ENCODE data around the gene RASGRF1.

Gene RASGRF1

DNA sequence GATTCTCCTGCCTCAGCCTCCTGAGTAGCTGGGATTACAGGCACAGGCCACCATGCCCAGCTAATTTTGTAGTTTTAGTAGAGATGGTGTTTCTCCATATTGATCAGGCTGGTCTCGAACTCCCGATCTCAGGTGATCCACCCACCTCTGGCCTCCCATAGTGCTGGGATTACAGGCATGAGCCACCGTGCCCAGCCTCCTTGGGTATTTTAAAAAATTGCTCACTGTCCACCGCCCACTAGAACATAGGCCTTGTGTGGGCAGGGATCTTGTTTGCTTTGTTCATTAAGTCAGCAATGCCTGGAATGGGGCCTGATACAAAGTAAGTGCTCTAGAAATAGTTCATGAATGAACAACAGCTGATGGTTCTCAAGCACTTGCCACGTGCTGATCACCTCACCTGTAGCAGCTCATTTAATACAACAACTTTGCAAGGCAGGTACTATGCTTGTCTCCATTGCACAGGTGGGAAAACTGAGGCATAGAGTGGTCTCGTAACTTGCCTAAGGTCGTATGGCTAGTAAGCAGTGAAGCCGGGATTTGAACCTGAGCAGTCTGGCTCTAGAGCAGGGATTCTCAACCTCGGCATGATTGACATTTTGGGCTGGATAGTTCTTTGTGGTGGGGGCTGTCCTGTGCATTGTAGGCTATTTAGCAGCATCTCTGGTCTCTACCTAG, 133.0 kb downstream of the RASGRF1 start:
- TF ChIP-seq, protein P1, sequence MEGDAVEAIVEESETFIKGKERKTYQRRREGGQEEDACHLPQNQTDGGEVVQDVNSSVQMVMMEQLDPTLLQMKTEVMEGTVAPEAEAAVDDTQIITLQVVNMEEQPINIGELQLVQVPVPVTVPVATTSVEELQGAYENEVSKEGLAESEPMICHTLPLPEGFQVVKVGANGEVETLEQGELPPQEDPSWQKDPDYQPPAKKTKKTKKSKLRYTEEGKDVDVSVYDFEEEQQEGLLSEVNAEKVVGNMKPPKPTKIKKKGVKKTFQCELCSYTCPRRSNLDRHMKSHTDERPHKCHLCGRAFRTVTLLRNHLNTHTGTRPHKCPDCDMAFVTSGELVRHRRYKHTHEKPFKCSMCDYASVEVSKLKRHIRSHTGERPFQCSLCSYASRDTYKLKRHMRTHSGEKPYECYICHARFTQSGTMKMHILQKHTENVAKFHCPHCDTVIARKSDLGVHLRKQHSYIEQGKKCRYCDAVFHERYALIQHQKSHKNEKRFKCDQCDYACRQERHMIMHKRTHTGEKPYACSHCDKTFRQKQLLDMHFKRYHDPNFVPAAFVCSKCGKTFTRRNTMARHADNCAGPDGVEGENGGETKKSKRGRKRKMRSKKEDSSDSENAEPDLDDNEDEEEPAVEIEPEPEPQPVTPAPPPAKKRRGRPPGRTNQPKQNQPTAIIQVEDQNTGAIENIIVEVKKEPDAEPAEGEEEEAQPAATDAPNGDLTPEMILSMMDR (IDR thresholded peaks at IDR 0.05; ENCODE audit: extremely low read depth, missing control alignments), result no peak
- no peak for DNase-seq (ENCODE audit: low spot score)

DNA sequence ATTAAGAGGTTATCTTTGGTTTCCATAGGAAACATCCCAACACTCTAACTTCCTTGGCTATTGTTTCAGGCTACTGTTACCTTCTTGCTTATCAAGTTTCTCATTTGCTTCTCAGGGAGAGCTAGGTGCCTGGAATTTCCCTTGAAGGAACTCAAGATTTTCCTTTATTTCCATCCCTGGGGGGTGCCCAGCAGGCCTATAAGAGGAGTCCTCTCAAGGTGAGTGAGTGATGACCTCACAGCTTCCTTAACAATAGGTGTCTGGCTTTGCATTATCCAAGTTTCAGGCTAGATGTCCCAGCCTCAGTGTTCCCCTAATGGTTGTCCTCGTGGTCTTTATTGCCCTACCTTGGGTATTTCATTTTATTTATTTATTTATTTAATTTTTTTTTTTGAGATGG, 133.6 kb downstream of the RASGRF1 start:
- no peak for DNase-seq (ENCODE audit: low spot score)
- TF ChIP-seq, protein P1 (IDR thresholded peaks at IDR 0.05; ENCODE audit: extremely low read depth, missing control alignments), result no peak

DNA sequence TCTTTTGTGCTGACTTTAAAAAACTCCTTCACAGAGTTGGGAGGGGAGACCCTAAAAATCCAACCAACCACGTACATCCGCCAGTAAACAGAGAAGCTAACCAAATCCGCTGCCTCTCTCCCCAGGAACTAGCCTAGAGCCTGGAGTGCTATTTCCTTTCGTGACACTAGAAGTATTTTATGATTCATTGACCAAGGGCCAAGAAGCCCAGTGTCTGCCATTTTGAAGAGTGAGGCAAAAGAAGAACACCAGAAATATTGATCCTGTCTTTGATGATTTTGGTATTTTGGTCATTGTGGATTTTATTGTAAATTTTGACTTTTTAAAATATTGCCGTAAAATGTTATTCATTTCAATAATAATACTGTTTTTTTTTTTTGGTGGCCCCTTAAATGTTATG, 135.2 kb downstream of the RASGRF1 start:
- DNase-seq (ENCODE audit: low spot score), result no peak
- TF ChIP-seq, protein P1 (IDR thresholded peaks at IDR 0.05; ENCODE audit: extremely low read depth, missing control alignments), result no peak

DNA sequence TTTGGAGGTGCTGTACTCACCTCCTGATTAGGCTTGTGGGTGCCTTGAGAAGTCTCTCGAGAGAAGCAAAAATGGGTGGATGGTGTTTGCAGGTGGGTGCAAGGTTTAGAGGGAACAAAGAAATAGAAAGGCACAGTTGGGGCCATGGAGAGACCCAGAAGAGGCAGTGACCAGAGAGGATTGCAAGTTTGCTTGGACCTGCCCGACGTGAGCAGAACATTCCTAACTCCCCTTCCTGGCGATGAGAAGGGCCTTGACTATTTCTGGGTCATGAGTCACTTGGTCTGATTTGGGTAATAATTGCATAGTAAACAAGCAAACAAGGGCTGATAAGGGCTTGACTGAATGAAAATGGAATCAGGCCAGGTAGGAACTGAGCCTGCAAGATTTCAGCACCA, 138.7 kb downstream of the RASGRF1 start:
- no peak for DNase-seq (ENCODE audit: low spot score)
- TF ChIP-seq, protein P1 (IDR thresholded peaks at IDR 0.05; ENCODE audit: extremely low read depth, missing control alignments), result no peak

DNA sequence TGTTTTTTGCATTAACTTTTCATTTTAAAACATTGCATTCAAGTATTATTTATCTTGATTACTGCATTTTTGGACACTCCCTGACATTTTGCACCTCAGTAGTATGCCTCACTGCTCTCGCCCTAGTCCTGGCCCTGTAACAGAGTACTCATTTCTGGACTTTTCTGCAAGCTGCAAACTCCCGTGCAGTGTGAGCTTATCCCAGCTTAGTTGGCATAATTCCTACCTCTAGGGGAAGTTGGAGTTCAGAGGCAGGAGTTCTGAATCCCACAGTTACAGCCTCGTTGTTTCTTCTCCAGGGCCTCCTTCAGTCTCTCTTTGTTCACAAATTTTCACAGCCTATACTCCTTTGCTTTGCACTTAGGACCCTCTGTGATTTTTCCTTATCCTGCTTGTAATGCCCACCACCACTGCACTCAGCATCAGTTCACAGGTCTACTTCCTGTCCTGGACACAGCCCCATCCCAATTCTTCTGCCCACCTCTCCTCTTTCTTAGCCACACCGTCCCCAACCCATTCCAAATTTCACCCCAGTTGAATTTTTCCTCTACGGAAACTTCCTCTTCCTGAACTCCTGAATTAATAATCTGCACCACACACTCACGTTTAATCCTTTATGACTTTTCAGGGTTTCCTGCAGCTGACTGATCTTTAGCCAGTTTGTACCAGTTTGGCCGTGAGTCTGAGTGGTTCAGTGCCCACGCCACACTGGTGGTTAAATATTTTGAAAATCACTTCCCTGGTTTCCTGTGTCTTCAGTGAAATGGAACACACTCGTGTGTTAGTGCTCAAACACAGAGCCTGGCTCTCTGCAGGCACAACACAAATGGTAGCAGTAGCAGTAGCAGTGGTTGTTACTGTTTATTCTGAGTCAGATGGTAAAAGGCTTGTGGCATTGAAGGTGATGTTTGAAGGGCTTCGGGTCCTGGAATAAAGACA, 139.4 kb downstream of the RASGRF1 start:
- TF ChIP-seq, protein P1 (IDR thresholded peaks at IDR 0.05; ENCODE audit: extremely low read depth, missing control alignments), result no peak

DNA sequence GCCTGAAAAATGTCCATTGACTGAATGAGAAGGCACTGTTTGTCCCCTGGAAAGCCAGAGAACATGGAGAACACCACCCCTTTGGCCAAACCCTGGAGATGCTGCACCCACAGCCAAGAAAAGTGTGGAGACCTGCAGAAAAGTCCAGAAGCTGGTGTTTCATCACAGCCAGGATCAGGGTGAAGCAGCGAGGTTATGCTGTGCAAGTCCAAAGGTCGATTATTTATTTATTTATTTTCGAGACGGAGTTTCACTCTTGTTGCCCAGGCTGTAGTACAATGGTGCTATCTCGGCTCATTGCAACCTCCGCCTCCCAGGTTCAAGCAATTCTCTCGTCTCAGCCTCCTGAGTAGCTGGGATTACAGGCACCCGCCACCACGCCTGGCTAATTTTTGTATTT, 140.2 kb downstream of the RASGRF1 start:
- DNase-seq (ENCODE audit: low spot score), result no peak

More for the DNA sequence above, 139.4 kb downstream of the RASGRF1 start:
- no peak for DNase-seq (ENCODE audit: low spot score)

More for the DNA sequence above, 140.2 kb downstream of the RASGRF1 start:
- TF ChIP-seq, protein P1 (IDR thresholded peaks at IDR 0.05; ENCODE audit: extremely low read depth, missing control alignments), result no peak
